Transverse colon (tissue), 4 donors: ENCODE data around the gene SERPINB10. TPM values are rescaled to one million over a fixed set of nuclear protein-coding genes. Genes with fewer than 3 reads are reported as not detected.

Experiments used
- DNase-seq: peaks from one replicate; pipeline ENCODE4 v3.0.0-alpha.2; 2019
- H3K27ac ChIP-seq, 4 donors: fragments of 200-600 bp; sonication (generic); 2 replicates each; pipeline ENCODE4 v1.5.1; 2016 to 2018; ENCODE audit warnings: inconsistent platforms in 4 of 4
- H3K27me3 ChIP-seq: fragments of 200-600 bp; sonication (generic); 2 replicates; pipeline ENCODE4 v1.5.1; 2017; ENCODE audit warnings: inconsistent platforms
- H3K36me3 ChIP-seq, 4 donors: fragments of 200-600 bp; sonication (generic); 2 replicates each; pipeline ENCODE4 v1.5.1; 2017 to 2019; ENCODE audit warnings: inconsistent platforms in 4 of 4
- H3K4me1 ChIP-seq, 4 donors: fragments of 200-600 bp; sonication (generic); 2 replicates each; pipeline ENCODE4 v1.5.1; 2017 to 2020; ENCODE audit warnings: inconsistent platforms in 4 of 4
- H3K4me3 ChIP-seq, 4 donors: fragments of 200-600 bp; sonication (generic); 1 replicate in 1 of 4; 2 replicates in 3 of 4; pipeline versions ENCODE4 v1.5.1 to v1.6.1; 2017 to 2019; ENCODE audit warnings: inconsistent platforms in 4 of 4
- H3K9me3 ChIP-seq, 2 donors: fragments of 200-600 bp; sonication (generic); 2 replicates each; pipeline ENCODE4 v1.5.1; 2017 to 2019; ENCODE audit warnings: inconsistent platforms in 2 of 2
- EP300 ChIP-seq: sonication (generic); formaldehyde crosslinking; IDR thresholded peaks from one replicate; pipeline ENCODE4 v1.6.1; 2017; ENCODE audit warnings: antibody characterized with exemption, low read depth
- POLR2A ChIP-seq: fragments of 450-650 bp; IDR thresholded peaks from one replicate; pipeline ENCODE4 v1.6.1; 2016; ENCODE audit warnings: antibody characterized with exemption, mild to moderate bottlenecking, moderate library complexity
- POLR2AphosphoS5 ChIP-seq, 3 donors: sonication (generic); formaldehyde crosslinking; IDR thresholded peaks; one replicate each; pipeline ENCODE4 v1.6.1; 2016; ENCODE audit warnings: antibody characterized with exemption in 3 of 3
- WGBS, 2 donors: methylation state at CpG; one replicate each; pipeline ENCODE4 v1.1.5; 2018; ENCODE audit warnings: low coverage in 1 of 2; 5-methylcytosine and 5-hydroxymethylcytosine counted together
- in situ Hi-C, 4 donors: fragments of 200-750 bp; cut with MboI; loops; one replicate each; pipeline versions ENCODE4 v1.15.0 to v1.15.1; 2017; ENCODE audit warnings: low sequenced_read_pairs in 3 of 4, low pct_ligation_motif_present in 1 of 4, low pct_unique_long_range_greater_than_20kb in 1 of 4
- intact Hi-C: fragments of 100-400 bp; cut with DNase I; formaldehyde crosslinking; loops from one replicate; pipeline ENCODE4 v1.15.1; 2023; ENCODE audit warnings: low total_unique reads
- total RNA-seq, 4 donors: library from RNA; depleted of rRNA; stranded (reverse); fragments of >200 nt; gene quantifications; one replicate each; pipeline ENCODE4 v1.1.0, GENCODE V29; 2016
- TF ChIP-seq, protein P1 (sequence below), 5 experiments: fragments of 200-600 bp in 3 of 5; fragments of 450-650 bp in 2 of 5; sonication (generic) in 3 of 5; IDR thresholded peaks; 1 replicate in 2 of 5; 2 replicates in 3 of 5; pipeline ENCODE4 v1.5.1; 2016 to 2017; ENCODE audit warnings: antibody characterized with exemption in 5 of 5, inconsistent platforms in 3 of 5, mild to moderate bottlenecking in 2 of 5, moderate library complexity in 1 of 5

Gene SERPINB10
- total RNA-seq, 4 donors from 2014 or later = not detected

DNA sequence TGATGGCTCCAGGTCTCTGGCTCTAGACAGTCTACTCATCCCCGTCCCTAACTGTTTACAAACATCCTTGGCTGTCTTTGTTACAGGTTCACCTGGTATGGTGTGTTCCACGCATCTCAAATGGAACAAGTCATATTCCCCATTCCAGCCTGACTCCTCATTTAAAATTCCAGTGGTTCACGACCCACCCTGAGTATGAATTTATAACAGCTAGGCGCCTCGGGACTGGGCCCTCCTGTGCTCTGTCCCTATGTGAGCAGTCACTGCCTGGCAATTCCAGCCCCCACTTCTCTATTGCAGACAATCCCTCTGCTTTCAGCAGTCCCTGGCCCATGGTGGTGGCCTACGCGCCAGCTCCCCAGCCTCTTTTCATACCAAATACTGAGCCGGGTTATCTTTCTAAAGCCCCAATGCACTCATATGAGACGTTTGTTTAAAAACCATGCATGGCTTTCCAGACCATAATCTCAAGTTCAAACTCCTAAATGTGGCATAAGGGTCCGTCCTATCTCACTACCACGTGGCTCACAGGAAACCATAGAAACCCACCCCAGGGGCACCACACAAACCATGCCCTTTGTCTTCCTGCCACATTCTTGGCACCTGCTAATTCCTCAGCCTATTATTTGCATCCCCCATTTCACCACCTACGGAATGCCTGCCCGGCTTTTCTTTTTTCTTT lies 63.7 kb downstream of the SERPINB10 start:
- Histone ChIP-seq H3K4me1 (peaks cover 0 to 22% (median 14%) of the 10 kb centered on the region in 4 donors), H3K27ac (peak overlapping the region; percentile 97 to 100 (median 98)), H3K27me3 (no peaks in the 10 kb centered on the region), H3K9me3 (no peaks in the 10 kb centered on the region), H3K36me3 (no peaks in the 10 kb centered on the region), H3K4me3 (peak overlapping the region in 2 of 4 donors; percentile 72 to 91)
- DNase-seq = no peak
- intact Hi-C loops (no loop called here), in situ Hi-C loops (no loop called here)
- TF ChIP-seq POLR2A = no peak
- TF ChIP-seq, protein P1, sequence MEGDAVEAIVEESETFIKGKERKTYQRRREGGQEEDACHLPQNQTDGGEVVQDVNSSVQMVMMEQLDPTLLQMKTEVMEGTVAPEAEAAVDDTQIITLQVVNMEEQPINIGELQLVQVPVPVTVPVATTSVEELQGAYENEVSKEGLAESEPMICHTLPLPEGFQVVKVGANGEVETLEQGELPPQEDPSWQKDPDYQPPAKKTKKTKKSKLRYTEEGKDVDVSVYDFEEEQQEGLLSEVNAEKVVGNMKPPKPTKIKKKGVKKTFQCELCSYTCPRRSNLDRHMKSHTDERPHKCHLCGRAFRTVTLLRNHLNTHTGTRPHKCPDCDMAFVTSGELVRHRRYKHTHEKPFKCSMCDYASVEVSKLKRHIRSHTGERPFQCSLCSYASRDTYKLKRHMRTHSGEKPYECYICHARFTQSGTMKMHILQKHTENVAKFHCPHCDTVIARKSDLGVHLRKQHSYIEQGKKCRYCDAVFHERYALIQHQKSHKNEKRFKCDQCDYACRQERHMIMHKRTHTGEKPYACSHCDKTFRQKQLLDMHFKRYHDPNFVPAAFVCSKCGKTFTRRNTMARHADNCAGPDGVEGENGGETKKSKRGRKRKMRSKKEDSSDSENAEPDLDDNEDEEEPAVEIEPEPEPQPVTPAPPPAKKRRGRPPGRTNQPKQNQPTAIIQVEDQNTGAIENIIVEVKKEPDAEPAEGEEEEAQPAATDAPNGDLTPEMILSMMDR (IDR thresholded peaks at IDR 0.05) = no peak
- WGBS, 2 donors = 80 to 90% methylated on average over 10 to 13 of the region's 13 CpGs

DNA sequence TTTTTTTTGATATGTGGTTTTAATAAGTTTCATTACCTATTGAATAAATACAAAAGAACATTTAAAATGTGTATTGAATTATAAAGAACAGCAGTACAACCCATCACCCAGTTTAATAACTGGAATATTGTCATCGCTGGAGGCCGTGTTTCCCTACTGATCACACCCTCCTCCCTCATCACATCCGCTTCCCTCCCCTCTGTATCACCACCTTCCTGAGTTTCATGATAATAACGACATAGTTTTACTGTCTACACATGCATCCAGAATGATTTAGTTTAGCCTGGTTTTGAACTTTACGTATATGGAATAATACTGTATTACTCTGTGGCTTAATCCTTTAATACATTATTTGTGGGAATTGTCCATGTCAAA lies 64.2 kb downstream of the SERPINB10 start:
- in situ Hi-C loops (no loop called here), intact Hi-C loops (no loop called here)
- H3K36me3 ChIP-seq = no peaks in the 10 kb centered on the region
- H3K9me3 ChIP-seq = no peaks in the 10 kb centered on the region
- 83 to 89% methylated on average over 5 of the region's 5 CpGs for WGBS, 2 donors
- H3K4me3 ChIP-seq = no peak overlapping the region
- no peak for DNase-seq
- no peak for TF ChIP-seq EP300
- no peak for TF ChIP-seq POLR2AphosphoS5 (IDR thresholded peaks at IDR 0.05)
- TF ChIP-seq, protein P1 (IDR thresholded peaks at IDR 0.05) = no peak
- TF ChIP-seq POLR2A = no peak
- H3K27ac ChIP-seq = no peak overlapping the region
- no peaks in the 10 kb centered on the region for H3K27me3 ChIP-seq
- peaks cover 0 to 22% (median 14%) of the 10 kb centered on the region in 4 donors for H3K4me1 ChIP-seq

DNA sequence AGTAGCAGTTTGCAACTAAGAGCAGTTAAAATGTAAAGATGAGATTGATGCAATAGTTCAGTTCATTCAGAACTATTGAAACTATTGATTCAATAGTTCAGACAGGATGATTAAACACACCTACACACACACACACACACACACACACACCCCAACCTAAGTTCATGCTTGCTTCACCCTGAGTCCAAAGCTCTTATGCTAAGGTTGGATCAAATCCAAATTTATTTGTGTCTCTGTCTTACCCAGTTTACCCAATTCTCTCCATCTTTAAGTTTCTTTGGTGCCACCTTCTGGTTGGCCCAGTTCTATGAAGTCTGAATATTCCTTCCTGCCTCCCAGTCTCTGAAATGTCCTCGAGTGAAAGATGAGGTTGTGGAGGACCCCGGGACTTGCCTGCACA lies 67.2 kb downstream of the SERPINB10 start:
- Histone ChIP-seq H3K36me3 (no peaks in the 10 kb centered on the region), H3K4me1 (peaks cover 0 to 24% (median 11%) of the 10 kb centered on the region in 4 donors), H3K4me3 (no peak overlapping the region), H3K9me3 (no peaks in the 10 kb centered on the region), H3K27me3 (no peaks in the 10 kb centered on the region), H3K27ac (no peak overlapping the region)
- 21 to 49% methylated on average over 2 of the region's 2 CpGs for WGBS, 2 donors
- intact Hi-C loops (no loop called here), in situ Hi-C loops (loop anchor here in 3 of 4 donors (25.0 kb wide), 1 partner anchor 463 kb away; no protein-coding TSS in a partner anchor)
- TF ChIP-seq, protein P1 (IDR thresholded peaks at IDR 0.05) = peak in 4 of 5 experiments; percentile 18 to 54 (median 21)
- TF ChIP-seq EP300 (no peak), POLR2A (no peak)
- peak; percentile 37 for DNase-seq

GRCh38 chr18:63975628-63976027 lies 67.9 kb downstream of the SERPINB10 start:
- Histone ChIP-seq H3K36me3 (no peaks in the 10 kb centered on the region), H3K27ac (no peak overlapping the region), H3K9me3 (no peaks in the 10 kb centered on the region), H3K4me1 (peaks cover 0 to 26% (median 11%) of the 10 kb centered on the region in 4 donors), H3K4me3 (no peak overlapping the region), H3K27me3 (no peaks in the 10 kb centered on the region)
- WGBS, 2 donors = 77 to 100% methylated on average over 1 to 3 of the region's 3 CpGs
- intact Hi-C loops (no loop called here), in situ Hi-C loops (loop anchor here in 3 of 4 donors (25.0 kb wide), 1 partner anchor 463 kb away; no protein-coding TSS in a partner anchor)
- TF ChIP-seq POLR2A = no peak
- TF ChIP-seq, protein P1 (IDR thresholded peaks at IDR 0.05) = no peak
- no peak for TF ChIP-seq POLR2AphosphoS5 (IDR thresholded peaks at IDR 0.05)
- no peak for TF ChIP-seq EP300
- DNase-seq = no peak
